ENCODE measurements around the gene HDAC11.

GRCh38 chr3:13465236-13465873 lies 14.8 kb upstream of the HDAC11 start:
- TF ChIP-seq CTCF (IDR thresholded peaks at IDR 0.05) (no peak), POLR2AphosphoS5 (IDR thresholded peaks at IDR 0.05) (no peak), POLR2A (IDR thresholded peaks at IDR 0.05) (no peak), EP300 (IDR thresholded peaks at IDR 0.05; ENCODE audit: low read depth) (no peak)
